Type B pancreatic cell (in vitro differentiated cells): ENCODE data around the gene BMP7. TPM values are rescaled to one million over a fixed set of nuclear protein-coding genes. Genes with fewer than 3 reads are reported as not detected.
"Not testable (repeated sequence)": the region's sequence is repeated elsewhere in the genome, so short reads cannot be mapped to it uniquely, and the experiment has no call there.

Experiments
- DNase-seq: peaks from one replicate; pipeline ENCODE4 v3.0.0; 2021; ENCODE audit warnings: mixed read lengths; ENCODE audit not compliant: unreplicated experiment; ENCODE audit errors: extremely low spot score
- H3K27ac Mint-ChIP-seq: 2 replicates; pipeline ENCODE4 v1.8.0; 2021; ENCODE audit warnings: mild to moderate bottlenecking, mixed read lengths
- H3K27me3 Mint-ChIP-seq: 2 replicates; pipeline ENCODE4 v1.8.0; 2021; ENCODE audit warnings: mixed read lengths
- H3K36me3 Mint-ChIP-seq: 2 replicates; pipeline ENCODE4 v1.8.0; 2021; ENCODE audit warnings: mixed read lengths
- H3K4me1 Mint-ChIP-seq: one replicate; pipeline ENCODE4 v1.8.0; 2021; ENCODE audit warnings: mixed read lengths; ENCODE audit not compliant: unreplicated experiment
- H3K4me3 Mint-ChIP-seq: 2 replicates; pipeline ENCODE4 v1.8.0; 2021; ENCODE audit warnings: mild to moderate bottlenecking, mixed read lengths
- H3K9me3 Mint-ChIP-seq: 2 replicates; pipeline ENCODE4 v1.8.0; 2021; ENCODE audit warnings: mixed read lengths
- total RNA-seq: library from RNA; stranded (reverse); gene quantifications from 2 replicates; pipeline ENCODE4 v1.2.1, GENCODE V29; 2021; ENCODE audit warnings: low replicate concordance
- TF ChIP-seq, protein P1 (sequence below): fragments of 200-600 bp; sonication (generic); conservative IDR thresholded peaks from 2 replicates; pipeline ENCODE4 v1.5.0; 2021; ENCODE audit warnings: antibody characterized with exemption, mild to moderate bottlenecking

BMP7 gene
- total RNA-seq, 1 donor from 2014 or later: 115 TPM

DNA sequence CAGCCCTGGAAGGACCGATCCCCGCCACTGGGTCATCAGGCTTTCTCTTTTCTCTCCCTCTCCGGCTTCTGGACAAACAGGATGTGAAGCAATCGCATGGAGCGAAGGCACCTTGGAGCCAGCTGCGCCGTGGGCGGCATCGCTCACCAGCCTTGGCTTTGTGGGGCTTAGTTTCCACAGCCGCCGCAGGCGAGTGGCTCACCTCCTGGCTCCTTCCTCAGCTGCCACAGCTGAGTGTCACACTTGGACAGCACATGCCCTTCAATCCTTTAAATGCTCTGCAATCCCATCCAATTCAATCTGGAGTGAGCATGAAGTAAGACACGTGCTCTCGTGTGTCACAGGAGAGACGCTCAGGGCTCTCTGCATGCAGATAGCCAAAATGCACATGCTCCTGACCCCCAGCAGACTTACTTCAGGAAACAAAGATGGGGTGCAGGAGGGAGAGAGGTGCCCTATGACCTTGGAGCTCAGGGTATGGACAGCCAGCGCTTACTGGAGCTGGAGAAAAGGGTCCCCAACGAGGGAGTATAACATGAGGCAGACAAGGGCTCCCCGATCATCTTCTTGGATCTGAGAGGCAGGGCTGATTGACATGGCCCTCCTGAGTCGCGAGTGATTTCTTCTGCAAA lies 70.9 kb downstream of the BMP7 start:
- H3K36me3 Mint-ChIP-seq: peaks cover 16% of the 10 kb centered on the region
- no peaks in the 10 kb centered on the region for H3K9me3 Mint-ChIP-seq
- no peaks in the 10 kb centered on the region for H3K27me3 Mint-ChIP-seq
- TF ChIP-seq, protein P1, sequence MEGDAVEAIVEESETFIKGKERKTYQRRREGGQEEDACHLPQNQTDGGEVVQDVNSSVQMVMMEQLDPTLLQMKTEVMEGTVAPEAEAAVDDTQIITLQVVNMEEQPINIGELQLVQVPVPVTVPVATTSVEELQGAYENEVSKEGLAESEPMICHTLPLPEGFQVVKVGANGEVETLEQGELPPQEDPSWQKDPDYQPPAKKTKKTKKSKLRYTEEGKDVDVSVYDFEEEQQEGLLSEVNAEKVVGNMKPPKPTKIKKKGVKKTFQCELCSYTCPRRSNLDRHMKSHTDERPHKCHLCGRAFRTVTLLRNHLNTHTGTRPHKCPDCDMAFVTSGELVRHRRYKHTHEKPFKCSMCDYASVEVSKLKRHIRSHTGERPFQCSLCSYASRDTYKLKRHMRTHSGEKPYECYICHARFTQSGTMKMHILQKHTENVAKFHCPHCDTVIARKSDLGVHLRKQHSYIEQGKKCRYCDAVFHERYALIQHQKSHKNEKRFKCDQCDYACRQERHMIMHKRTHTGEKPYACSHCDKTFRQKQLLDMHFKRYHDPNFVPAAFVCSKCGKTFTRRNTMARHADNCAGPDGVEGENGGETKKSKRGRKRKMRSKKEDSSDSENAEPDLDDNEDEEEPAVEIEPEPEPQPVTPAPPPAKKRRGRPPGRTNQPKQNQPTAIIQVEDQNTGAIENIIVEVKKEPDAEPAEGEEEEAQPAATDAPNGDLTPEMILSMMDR: no peak
- no peak overlapping the region for H3K4me3 Mint-ChIP-seq
- no peaks in the 10 kb centered on the region for H3K4me1 Mint-ChIP-seq
- no peak overlapping the region for H3K27ac Mint-ChIP-seq
- no peak for DNase-seq

DNA sequence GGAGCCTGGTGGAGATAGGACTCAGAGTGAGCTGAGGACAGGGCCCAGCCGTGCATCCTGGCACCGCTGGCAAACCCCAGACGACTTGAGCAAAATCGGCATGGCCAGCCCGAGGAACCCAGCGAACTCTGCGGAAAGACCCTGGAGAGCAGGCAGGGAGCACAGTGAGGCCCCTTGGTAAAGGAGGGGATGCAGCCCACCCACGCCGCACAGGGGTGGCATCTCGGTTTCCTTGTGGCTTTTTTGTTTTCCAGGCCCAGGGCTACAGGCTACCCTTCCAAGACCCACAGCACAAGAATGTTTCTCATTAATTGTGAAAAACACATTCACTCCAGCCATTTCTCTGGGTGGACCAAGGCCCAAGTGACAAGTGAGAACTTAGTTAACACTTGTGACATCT lies 71.4 kb downstream of the BMP7 start:
- Mint-ChIP-seq H3K36me3 (peaks cover 18% of the 10 kb centered on the region), H3K27ac (no peak overlapping the region), H3K9me3 (no peaks in the 10 kb centered on the region), H3K4me1 (no peaks in the 10 kb centered on the region), H3K27me3 (no peaks in the 10 kb centered on the region), H3K4me3 (no peak overlapping the region)
- TF ChIP-seq, protein P1: no peak
- no peak for DNase-seq

DNA sequence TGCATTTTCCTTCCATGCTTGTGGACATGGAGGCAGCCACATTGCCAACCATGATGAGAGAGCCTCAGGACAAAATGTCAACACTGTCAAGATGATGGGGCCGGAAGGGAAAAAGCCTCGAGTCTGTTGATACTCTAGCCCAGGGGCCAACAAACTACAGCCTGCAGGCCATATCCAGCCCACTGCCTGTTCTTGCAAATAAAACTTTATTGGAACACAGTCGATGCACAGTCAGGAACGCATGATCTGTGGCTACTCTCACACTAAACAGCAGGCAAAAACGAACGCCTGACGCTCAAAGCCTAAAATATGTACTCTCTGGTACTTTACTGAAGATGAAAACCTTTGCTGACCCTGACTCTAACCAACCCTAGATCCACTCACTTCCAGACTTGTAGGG lies 72.3 kb downstream of the BMP7 start:
- TF ChIP-seq, protein P1: no peak
- H3K36me3 Mint-ChIP-seq: peaks cover 24% of the 10 kb centered on the region
- DNase-seq: no peak
- H3K27me3 Mint-ChIP-seq: no peaks in the 10 kb centered on the region
- no peak overlapping the region for H3K4me3 Mint-ChIP-seq
- H3K27ac Mint-ChIP-seq: no peak overlapping the region
- no peaks in the 10 kb centered on the region for H3K4me1 Mint-ChIP-seq
- no peaks in the 10 kb centered on the region for H3K9me3 Mint-ChIP-seq

DNA sequence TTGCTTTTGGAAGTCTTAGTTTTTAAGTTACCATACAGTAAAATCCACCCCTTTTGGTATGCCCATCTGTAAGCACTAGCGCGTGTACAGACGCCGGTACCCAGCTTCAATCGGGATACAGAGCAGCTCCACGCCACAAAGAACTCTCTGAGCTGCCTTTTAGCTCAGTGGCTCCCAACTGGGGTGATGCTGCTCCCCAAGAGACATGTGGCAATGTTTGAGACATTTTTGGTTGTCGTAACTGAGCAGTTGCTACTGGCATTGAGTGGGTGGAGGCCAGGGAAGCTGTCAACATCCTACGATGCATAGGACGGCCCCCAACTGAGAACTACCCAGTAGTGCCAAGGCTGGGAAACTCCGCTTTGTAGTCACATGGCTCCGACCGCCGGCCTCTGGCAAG lies 73.3 kb downstream of the BMP7 start:
- TF ChIP-seq, protein P1: no peak
- Mint-ChIP-seq H3K4me1 (no peaks in the 10 kb centered on the region), H3K36me3 (peaks cover 28% of the 10 kb centered on the region), H3K27me3 (no peaks in the 10 kb centered on the region), H3K4me3 (no peak overlapping the region), H3K27ac (peak overlapping the region; percentile 50), H3K9me3 (no peaks in the 10 kb centered on the region)
- no peak for DNase-seq

DNA sequence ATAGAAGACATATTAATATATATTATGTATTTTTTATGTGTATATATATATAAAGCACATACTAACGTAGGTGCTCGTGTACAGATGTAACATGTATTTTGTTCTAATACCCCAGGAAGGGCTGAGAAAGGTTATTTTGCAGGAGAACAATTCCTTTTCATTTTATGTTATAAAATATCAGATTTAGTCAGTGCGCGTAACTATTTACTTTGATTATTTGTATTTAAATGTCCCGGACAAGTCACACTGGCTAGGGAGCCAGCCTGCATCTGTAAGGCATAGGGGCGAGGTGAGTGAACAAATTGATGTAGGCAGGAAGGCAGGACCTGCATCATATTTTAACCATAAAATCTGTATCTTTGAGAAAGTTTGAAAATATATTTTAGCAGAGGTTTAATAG lies 74.1 kb downstream of the BMP7 start:
- no peak for DNase-seq
- Mint-ChIP-seq H3K36me3 (peaks cover 29% of the 10 kb centered on the region), H3K9me3 (no peaks in the 10 kb centered on the region), H3K4me1 (no peaks in the 10 kb centered on the region), H3K27ac (no peak overlapping the region), H3K27me3 (no peaks in the 10 kb centered on the region), H3K4me3 (no peak overlapping the region)
- TF ChIP-seq, protein P1: no peak

DNA sequence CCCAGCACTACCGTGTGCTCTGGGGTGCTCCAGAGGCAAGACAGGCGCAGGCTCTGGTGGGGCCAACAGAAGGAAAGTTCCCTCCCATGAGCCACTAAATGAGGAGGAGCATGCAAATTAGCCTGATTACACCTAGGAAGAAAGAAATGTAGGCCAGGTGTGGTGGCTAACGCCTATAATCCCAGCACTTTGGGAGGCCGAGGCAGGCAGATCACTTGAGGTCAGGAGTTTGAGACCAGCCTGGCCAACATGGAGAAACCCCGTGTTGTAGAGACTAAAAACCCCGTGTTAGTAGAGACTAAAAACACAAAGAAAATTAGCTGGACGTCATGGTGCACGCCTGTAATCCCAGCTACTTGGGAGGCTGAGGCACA lies 75.2 kb downstream of the BMP7 start:
- not testable (repeated sequence) for DNase-seq, H3K27me3 Mint-ChIP-seq, H3K9me3 Mint-ChIP-seq, H3K4me3 Mint-ChIP-seq, H3K4me1 Mint-ChIP-seq
- Mint-ChIP-seq H3K27ac (peak overlapping the region; percentile 10), H3K36me3 (peaks cover 29% of the 10 kb centered on the region)
